AG10803 (cell line): ENCODE measurements around the gene NT5DC4.
A peak's percentile ranks its signal among the peaks of the same experiment; 100 is the strongest.

Source experiments
- DNase-seq: peaks from one replicate; pipeline ENCODE4 v3.0.0; 2010; ENCODE audit warnings: low read depth
- H3K4me3 ChIP-seq: 2 replicates; pipeline ENCODE4 v1.5.1; 2011; ENCODE audit warnings: mild to moderate bottlenecking, low read length, control low read depth
- TF ChIP-seq, protein P1 (sequence below): conservative IDR thresholded peaks from 2 replicates; pipeline ENCODE4 v1.5.1; 2011; ENCODE audit warnings: mild to moderate bottlenecking, low read length, control low read depth, inconsistent platforms

The NT5DC4 gene

GRCh38 chr2:112777036-112777435 lies 56.2 kb downstream of the NT5DC4 start:
- TF ChIP-seq, protein P1, sequence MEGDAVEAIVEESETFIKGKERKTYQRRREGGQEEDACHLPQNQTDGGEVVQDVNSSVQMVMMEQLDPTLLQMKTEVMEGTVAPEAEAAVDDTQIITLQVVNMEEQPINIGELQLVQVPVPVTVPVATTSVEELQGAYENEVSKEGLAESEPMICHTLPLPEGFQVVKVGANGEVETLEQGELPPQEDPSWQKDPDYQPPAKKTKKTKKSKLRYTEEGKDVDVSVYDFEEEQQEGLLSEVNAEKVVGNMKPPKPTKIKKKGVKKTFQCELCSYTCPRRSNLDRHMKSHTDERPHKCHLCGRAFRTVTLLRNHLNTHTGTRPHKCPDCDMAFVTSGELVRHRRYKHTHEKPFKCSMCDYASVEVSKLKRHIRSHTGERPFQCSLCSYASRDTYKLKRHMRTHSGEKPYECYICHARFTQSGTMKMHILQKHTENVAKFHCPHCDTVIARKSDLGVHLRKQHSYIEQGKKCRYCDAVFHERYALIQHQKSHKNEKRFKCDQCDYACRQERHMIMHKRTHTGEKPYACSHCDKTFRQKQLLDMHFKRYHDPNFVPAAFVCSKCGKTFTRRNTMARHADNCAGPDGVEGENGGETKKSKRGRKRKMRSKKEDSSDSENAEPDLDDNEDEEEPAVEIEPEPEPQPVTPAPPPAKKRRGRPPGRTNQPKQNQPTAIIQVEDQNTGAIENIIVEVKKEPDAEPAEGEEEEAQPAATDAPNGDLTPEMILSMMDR = no peak
- H3K4me3 ChIP-seq = no peak overlapping the region
- DNase-seq = no peak

GRCh38 chr2:112779598-112779997 lies 58.8 kb downstream of the NT5DC4 start:
- no peak for DNase-seq
- H3K4me3 ChIP-seq = no peak overlapping the region
- TF ChIP-seq, protein P1 = no peak

DNA sequence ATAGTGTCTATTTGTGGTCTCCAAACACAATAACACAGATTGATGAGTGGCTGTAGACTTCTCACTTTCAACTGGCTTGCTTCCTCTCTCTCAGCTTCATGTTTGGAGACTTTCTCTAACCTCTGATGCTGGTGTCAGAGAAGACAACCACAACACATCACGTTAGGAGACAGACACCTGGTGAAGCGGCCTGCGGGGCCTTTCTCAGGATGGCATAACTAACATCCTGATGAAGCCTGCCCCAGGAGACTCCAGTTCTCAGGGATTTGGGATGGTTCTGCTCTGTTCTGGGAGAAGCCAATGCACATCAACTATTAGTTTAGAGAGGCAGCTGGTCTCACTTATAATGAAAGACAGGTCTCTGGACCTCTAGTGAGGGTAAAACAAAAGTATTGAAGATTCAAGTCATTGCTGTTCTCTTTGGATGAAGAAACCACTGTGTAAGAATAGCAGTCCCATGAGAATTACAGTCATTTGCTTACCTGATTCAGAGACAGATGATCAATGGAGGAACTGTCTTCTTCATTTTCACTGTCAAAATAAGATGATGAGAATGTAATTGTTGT lies 61.5 kb downstream of the NT5DC4 start:
- no peak overlapping the region for H3K4me3 ChIP-seq
- no peak for DNase-seq
- TF ChIP-seq, protein P1 = no peak

GRCh38 chr2:112783187-112783714 lies 62.4 kb downstream of the NT5DC4 start:
- TF ChIP-seq, protein P1 = no peak
- no peak for DNase-seq
- no peak overlapping the region for H3K4me3 ChIP-seq

DNA sequence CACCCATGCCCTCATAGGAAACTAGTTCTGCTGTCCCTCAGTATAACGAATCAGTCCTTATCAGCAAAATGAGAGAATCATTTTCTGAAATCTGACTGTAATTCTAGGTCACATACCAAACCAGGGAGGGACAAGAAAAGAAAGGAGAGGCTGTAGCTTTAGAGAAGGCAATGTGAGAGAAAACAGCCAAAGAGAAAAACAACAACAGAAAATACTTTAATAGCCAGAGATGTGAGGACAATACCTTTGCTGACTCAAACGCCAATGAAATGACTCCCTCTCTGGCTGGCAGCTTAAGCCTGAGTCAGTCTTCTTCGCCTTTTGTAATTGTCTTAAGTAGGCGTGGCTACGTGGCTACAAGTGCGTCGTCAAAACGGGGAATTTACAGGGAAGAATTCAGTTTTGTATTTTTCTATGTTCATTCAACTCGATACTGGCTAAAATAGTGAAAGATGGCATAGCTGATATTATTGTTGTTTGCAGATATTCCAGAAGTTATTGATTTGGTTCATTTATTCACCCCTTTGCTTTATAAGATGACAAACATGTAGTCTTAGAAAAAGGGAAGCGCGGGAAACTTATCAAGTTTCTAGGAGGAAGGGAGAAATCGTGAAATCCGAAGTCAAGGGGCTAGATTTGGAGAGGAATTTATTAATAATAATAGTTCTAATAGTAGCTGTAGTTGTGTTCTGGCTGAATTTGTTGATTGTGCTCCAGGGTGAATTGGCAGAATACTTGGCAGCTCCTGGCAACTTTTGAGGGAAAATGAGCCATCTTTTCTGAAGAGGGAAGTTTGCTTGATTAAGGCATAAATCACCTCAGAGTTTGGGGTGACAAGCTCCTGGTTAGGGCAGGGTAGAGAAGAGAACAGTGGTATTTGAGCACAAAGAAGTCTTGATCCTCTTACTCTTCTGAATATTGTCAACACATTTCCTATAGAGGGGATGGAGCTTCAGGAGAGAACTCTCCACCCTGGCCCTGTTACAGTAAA lies 63.7 kb downstream of the NT5DC4 start, which contains the start of gene IL1A:
TSS of gene IL1A (minus strand) at position 295 of the 991 bp plus-strand sequence. CDS start 723 bp downstream, outside the sequence.
- DNase-seq = peak; percentile 60
- peak within 1 kb of the TSS; percentile 8 for H3K4me3 ChIP-seq
- TF ChIP-seq, protein P1 = no peak

GRCh38 chr2:112787294-112787693 lies 66.5 kb downstream of the NT5DC4 start:
- TF ChIP-seq, protein P1 = no peak
- DNase-seq = no peak
- H3K4me3 ChIP-seq = no peak overlapping the region
